Measurements from ENCODE around the gene POLD1.
"Not testable (repeated sequence)": the region's sequence is repeated elsewhere in the genome, so short reads cannot be mapped to it uniquely, and the experiment has no call there.

The POLD1 gene

DNA sequence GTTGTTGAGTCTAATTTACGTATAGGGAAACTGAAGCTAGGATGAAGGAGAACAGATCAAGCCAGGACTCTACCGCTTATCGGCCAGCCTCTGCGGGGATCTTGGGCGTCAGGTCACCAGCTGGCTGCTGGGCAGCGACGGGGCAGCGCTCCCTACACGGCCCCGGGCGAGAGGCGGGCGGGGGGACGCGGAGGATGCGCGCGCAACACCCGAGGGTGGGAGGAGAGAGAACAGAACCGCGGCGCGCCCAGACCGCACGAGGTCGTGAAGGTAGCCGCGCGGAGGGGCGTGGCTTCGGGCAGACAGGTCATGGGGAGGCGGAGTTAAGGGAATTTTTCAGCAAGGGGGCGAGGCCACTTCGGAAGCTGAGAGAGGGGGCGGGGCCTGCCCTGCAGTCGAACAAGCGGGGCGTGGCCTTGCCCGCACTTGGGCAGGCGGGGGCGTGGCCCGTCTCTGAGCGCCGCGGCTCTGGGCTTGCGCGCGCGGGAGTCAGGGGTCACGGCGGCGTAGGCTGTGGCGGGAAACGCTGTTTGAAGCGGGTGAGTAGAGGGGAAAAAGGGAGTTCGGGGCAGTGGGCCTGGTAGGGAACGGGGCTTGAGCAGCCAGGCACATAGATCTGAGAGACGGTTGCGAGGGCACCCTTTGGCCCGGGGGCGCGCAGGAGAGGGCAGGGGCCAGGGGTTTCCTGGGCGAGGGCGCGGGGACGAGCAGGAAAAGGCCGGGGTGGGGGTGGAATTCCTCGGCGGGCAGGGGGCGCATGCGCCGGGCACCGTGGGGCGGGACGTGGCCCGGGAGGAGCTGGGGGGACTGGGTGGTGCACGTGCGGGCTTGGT lies at the start of gene POLD1:
POLD1 (plus strand) TSS at position 496 of the 833 bp plus-strand sequence. CDS start 14,505 bp downstream, outside the sequence.
- DNase-seq = peak; percentile 99

GRCh38 chr19:50334741-50335421 lies 49.3 kb upstream of the POLD1 start:
- no peak for DNase-seq

DNA sequence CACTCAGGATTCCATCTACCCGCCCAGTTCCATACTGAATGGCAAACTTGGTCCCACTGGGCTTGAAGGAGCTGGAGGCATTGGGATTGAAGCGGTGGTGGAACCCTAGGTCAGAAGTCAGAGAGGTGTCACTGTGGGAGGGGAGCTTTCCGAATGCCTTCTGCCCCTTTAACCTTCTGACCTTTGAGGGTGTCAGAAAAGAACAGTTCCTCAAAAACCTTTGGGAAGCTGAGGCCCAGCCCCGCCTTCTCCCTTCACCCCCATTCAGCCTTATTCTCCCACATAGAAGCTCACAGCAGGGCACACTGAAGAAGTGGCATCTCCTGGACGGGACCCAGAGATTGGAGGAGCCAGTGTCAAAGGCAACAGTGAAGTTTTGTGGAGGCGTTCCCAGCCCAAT lies 47.1 kb upstream of the POLD1 start:
- DNase-seq = not testable (repeated sequence)

DNA sequence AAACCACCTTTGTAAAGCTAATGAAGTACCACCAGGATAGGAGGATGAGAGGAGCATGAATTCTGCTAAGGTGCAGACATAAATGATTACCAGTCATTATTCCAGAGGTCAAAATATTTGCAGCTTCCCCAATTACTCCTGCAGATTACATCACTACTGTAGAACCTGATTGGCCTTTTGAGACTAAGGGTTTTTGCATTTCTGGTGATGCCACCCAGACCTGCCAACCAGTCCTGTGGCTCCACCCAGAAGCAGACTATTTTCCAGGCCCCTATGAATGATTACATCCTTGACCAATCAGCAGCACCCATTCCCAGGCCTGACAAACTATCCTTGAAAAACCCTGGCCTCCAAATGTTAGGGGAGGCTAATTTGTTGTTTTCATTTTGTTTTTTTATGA lies 43.8 kb upstream of the POLD1 start:
- no peak for DNase-seq

DNA sequence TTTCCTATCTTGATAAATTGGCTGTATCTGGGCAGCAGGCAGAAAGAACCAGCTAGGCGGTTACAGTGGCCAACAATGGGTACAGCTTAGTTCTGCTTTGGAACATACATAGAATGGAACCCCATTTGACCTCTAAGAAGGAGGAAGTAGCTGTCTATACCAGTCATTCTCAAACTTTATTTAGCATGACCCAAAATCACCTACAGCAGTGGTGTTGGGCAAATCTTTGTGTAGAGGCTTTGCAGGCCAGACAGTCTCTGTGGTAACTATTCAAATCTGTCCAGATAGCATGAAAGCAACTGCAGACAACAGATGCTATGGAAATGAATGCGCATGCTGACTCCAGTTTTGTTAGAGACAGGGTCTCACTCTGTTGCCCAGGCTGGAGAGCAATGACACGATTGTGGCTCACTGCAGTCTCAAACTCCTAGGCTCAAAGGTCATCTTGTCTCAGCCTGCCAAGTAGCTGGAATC lies 43.0 kb upstream of the POLD1 start:
- DNase-seq = no peak

GRCh38 chr19:50344661-50345318 lies 39.4 kb upstream of the POLD1 start:
- DNase-seq = no peak

- not testable (repeated sequence) for DNase-seq
Measured at GRCh38 chr19:50347089-50347581, 37.0 kb upstream of the POLD1 start.

DNA sequence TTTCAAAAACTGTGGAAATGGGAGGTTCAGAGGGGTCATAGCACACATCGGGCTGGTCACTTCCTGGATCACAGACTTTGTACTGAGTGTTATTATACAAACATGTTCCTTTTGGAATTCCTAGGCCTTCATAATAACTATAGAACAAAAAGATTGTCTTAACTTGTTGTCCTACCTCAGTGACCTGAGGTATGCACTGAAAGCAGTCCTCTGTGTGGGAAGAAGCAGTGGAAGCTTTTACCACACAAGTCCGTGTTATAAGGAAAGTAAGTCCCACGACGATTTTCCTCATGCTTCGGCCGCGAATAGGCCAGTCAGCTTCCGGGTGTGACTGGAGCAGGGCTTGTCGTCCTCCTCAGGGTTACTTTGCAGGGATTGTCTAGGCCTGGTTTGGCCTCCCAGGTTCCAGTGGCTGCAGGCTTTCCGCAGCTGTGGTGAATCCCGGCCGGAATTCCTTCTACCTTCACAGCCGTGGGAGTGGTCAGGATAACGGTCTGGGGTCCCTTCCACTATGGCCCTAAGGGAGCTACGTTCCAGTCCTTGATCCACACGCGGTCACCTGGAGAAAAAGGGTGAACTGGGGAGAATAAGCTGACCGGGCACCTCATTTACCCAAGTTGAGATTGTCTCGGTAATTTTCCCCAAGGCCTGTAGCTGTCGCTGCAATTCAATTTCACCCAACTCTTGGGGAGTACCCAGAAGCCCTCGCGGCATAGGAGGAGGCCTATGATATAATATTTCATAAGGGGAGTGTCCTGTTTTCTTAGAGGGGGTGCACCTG lies 34.7 kb upstream of the POLD1 start:
- no peak for DNase-seq

DNA sequence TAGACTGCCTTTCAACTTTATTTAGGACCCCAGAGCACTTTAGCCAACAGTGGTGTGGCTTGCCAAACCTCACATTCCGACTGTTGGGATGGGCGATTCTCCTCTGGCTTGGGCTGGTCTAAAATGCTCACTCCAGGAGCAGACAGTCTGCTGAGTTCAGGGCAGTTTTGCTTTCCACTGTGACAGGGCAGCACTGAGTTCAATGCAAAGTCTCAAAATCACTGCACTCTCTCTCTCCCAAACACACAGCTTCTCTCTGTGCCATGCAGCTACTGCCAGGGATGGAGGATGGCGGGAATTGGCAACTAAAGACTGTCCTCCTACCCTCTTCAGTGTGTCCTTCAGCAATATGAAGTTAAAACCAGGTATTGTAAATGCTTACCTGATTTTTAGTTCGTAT lies 31.9 kb upstream of the POLD1 start:
- no peak for DNase-seq

DNA sequence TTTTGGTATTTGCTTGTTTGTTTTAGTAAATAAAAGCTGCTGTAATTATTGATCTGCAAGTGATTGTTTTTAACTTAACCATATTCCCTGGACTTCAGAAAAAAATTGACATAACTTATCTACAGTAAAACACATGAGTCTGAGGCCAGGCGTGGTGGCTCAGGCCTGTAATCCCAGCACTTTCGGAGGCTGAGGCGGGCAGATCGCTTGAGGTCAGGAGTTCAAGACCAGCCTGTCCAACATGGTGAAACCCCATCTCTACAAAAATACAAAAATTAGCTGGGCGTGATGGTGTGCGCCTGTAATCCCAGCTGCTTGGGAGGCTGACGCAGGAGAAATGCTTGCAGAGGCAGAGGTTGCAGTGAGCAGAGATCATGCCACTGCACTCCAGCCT lies 30.7 kb upstream of the POLD1 start:
- DNase-seq = not testable (repeated sequence)

DNA sequence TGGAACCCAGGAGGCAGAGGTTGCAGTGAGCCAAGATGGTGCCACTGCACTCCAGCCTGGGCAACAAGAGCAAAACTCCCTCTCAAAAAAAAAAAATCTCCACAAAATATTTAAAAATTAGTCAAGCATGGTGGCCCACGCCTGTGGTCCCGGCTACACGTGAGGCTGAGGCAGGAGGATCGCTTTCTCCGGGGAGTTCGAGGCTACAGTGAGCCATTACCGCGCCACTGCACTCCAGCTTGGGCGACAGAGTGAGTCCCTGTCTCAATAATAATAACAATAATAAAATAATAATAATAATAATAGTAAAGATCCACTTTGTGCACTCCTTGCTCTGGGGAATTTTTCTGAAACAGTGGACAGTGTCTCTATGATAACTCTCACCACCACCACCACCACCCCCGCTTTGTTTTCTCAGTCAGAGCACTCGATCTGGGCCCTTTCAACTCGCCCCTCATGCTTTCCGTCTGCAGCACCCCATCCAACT lies 27.4 kb upstream of the POLD1 start:
- DNase-seq = no peak

DNA sequence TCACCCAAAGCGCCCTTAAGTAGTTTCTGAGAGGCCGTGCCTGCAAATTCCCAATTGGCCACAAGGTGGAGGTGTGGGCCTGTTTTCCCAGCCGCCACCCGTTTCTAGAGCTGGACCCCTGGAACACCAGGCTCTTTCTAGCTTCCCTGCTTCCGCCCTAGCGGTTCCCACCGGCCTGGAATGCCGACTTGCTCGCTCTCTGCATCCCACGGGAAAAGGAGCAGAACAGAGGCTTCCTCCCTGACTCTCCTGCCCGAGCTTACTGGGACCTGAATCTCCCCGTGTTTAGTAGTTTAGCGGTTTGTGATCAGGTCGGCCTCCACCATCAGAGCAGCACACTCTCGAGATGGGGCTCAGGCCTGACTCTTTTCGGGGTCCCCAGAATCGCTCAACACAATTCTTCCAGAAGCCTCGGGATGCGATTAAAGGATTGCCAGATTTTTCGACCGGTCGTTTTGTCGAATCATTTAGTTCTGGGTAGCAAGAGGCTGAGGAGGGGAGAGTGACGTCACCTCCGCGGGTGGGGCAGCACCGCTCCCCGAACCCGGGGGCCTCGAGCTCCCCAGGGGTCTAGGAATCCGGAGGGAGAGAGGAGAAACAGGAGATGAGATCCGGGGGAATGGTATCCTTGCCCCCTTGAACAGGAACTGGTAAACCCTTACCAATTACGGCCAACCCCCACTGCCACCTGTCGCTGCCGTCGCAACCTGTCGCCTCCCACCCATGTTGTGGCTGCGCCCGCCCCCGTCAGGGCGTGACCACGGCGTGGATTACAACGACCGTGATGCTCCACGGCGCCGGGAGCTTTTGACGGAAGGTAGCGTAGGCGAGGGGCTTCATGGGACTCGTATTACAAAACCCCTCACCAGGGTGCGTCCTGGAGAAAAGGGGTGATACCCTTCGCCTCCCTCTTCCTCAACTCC lies 26.7 kb upstream of the POLD1 start:
- peak; percentile 93 for DNase-seq

GRCh38 chr19:50358483-50359327 lies 25.4 kb upstream of the POLD1 start:
- DNase-seq = peak; percentile 89

GRCh38 chr19:50359328-50359818 lies 24.8 kb upstream of the POLD1 start:
- DNase-seq = no peak

- DNase-seq = no peak
Measured at GRCh38 chr19:50361290-50362029, 22.7 kb upstream of the POLD1 start.

- no peak for DNase-seq
Measured at GRCh38 chr19:50362030-50362412, 22.1 kb upstream of the POLD1 start.

DNA sequence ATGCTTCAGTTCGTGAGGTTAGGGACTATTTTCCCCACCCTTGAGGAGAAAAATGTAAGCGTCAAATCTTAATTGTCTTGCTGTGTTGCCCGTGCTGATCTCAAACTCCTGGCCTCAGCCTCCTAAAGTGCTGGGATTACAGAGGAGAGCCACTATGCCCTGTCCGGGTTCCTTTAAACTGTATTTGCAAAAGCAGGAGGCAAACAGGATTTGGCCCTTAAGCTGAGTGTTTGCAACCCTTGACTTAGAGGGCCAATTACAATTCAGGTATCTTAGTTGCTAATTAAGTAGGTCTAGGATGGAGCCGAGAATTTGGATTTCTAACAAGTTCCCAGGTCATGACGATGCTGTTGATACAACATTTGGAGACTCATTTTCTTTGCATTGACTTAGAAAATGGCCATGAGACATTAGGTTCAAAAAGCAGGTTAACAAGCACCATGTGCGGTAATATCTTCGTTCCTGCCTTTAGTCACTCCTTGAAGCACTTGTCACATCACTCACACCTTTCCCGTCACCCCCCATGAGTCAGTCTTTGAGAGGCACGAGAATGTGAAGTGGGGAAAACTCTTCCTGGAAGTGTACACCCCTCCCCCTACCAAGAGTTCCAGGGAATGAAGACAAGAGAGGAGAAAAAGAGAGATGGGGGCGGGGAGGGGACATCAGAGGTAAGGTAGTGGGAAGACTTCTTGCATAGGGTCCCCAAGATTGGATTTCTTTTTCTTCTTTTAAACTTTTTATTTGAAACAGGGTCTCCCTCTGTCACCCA lies 21.3 kb upstream of the POLD1 start:
- no peak for DNase-seq
